DLD1 (cell line): ENCODE measurements around the gene MEPE.

ENCODE experiments used
- in situ Hi-C: cut with HindIII; loops from 2 replicates; pipeline ENCODE4 v1.10.0; 2017; ENCODE audit warnings: low sequenced_read_pairs

The MEPE gene

DNA sequence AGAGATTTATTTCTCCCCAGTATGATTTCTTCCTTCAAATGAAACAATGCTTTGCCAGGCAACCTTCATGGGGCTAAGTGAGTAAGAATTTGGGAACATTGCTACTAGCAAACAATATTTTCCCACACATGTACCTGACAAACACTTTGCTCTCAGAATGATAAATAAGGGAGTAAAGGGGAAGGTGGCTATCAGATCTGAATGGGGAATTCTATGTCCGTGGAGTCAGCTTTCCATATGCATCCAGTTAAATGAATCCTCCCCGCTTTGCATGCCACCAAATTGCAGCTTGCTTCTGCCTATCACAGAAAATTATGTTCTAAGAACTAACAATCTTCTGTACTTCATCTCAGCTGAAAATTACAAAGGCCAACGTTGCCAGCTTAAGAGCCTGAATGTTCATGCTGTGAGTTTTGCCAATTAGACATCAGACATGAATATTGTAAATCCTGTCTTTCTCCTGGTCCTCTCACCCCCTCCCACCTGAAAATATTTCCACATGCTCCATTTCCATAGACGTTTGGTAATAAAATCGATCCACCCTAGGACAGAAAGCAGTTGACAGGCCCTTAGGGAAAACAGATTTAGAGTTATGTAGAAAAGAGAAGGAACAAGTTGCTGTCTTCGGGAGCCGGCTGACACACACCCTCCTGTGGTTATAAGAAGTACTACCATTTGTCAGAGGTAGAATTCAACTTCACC lies 6.3 kb downstream of the MEPE start:
- in situ Hi-C loops: loop anchor here (25.0 kb wide), 2 partner anchors 152 to 302 kb away; partner anchors contain the start of gene SPARCL1

DNA sequence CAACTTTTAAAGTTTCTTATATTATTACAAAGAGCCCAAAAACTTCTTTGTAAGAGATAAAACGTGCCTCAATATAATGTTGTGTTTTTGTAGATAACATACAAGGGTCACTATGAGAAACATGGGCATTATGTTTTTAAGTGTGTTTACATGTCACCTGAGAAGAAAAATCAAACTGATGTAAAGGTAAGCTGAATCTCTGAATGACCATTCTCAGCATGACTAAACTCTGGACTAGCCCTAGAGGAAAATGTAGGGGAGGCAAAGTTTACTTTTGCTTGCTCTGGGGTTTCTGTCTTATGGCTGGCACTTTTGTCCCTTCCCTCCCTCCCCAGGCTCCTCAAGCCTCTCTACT lies 6.8 kb downstream of the MEPE start:
- in situ Hi-C loops: loop anchor here (25.0 kb wide), 2 partner anchors 152 to 302 kb away; partner anchors contain the start of gene SPARCL1

- in situ Hi-C loops: loop anchor here (25.0 kb wide), 2 partner anchors 153 to 303 kb away; partner anchors contain the start of gene SPARCL1
Measured at GRCh38 chr4:87840149-87840548, 7.4 kb downstream of the MEPE start.

DNA sequence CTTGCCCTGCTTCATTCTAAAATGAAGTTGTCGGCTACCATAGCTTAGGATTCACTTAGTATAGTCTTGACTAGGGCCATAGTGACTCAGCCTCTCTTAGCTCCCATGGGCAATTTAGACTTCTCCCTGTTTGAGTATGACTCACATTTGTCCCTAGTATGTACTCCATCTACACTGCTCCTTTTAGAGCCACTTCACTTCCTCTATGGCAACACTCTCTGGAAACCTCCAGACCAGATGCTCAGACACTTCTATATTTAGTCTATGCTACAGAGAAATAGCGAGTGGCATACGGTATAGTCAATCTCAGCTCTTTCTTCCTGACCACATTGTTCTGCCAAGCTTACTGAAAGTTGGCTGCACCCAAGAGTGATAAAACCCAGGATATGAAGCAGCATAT lies 11.2 kb downstream of the MEPE start:
- in situ Hi-C loops: loop anchor here (25.0 kb wide), 2 partner anchors 157 to 307 kb away; partner anchors contain the start of gene SPARCL1

- in situ Hi-C loops: loop anchor here (25.0 kb wide), 2 partner anchors 157 to 307 kb away; partner anchors contain the start of gene SPARCL1
Measured at GRCh38 chr4:87844452-87844851, 11.7 kb downstream of the MEPE start.

DNA sequence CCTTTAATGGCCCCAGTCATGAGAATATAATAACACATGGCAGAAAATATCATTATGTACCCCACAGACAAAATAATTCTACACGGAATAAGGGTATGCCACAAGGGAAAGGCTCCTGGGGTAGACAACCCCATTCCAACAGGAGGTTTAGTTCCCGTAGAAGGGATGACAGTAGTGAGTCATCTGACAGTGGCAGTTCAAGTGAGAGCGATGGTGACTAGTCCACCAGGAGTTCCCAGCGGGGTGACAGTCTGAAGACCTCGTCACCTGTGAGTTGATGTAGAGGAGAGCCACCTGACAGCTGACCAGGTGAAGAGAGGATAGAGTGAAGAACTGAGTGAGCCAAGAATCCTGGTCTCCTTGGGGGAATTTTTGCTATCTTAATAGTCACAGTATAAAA lies 13.5 kb downstream of the MEPE start:
- in situ Hi-C loops: loop anchor here (25.0 kb wide), 2 partner anchors 159 to 309 kb away; partner anchors contain the start of gene SPARCL1

GRCh38 chr4:87848622-87849351 lies 16.0 kb downstream of the MEPE start:
- in situ Hi-C loops: loop anchor here (25.0 kb wide), 2 partner anchors 161 to 311 kb away; partner anchors contain the start of gene SPARCL1

GRCh38 chr4:87849612-87850011 lies 16.8 kb downstream of the MEPE start:
- in situ Hi-C loops: loop anchor here (25.0 kb wide), 3 partner anchors 113 to 312 kb away; partner anchors contain the start of gene SPARCL1

- in situ Hi-C loops: loop anchor here (25.0 kb wide), 1 partner anchor 111 kb away; no protein-coding TSS in a partner anchor
Measured at GRCh38 chr4:87851332-87851731, 18.6 kb downstream of the MEPE start.

- in situ Hi-C loops: loop anchor here (25.0 kb wide), 1 partner anchor 110 kb away; no protein-coding TSS in a partner anchor
Measured at GRCh38 chr4:87851953-87852352, 19.2 kb downstream of the MEPE start.

- in situ Hi-C loops: loop anchor here (25.0 kb wide), 1 partner anchor 109 kb away; no protein-coding TSS in a partner anchor
Measured at GRCh38 chr4:87853108-87853507, 20.3 kb downstream of the MEPE start.

GRCh38 chr4:87853891-87854290 lies 21.1 kb downstream of the MEPE start:
- in situ Hi-C loops: loop anchor here (25.0 kb wide), 1 partner anchor 108 kb away; no protein-coding TSS in a partner anchor

GRCh38 chr4:87855559-87855958 lies 22.8 kb downstream of the MEPE start:
- in situ Hi-C loops: loop anchor here (25.0 kb wide), 1 partner anchor 107 kb away; no protein-coding TSS in a partner anchor

DNA sequence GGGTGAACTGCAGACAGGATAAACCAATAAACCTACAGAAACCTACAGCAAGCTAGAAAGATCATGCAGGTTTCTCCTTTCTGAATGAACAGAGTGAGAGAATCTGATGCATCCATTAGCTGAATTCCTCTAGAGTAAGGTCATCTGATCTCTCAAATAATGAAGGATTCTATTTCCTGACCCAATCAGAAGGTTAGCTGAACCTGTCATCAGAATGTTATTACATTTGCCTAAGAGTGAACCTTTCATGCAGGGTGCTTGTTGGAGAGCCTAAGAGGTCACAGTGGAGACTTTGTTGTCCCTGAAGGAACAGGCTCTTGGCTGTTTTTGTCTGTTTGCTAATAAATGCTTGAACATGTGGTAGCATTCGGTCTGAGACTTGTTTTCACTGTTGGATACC lies 24.0 kb downstream of the MEPE start:
- in situ Hi-C loops: loop anchor here (25.0 kb wide), 1 partner anchor 105 kb away; no protein-coding TSS in a partner anchor

DNA sequence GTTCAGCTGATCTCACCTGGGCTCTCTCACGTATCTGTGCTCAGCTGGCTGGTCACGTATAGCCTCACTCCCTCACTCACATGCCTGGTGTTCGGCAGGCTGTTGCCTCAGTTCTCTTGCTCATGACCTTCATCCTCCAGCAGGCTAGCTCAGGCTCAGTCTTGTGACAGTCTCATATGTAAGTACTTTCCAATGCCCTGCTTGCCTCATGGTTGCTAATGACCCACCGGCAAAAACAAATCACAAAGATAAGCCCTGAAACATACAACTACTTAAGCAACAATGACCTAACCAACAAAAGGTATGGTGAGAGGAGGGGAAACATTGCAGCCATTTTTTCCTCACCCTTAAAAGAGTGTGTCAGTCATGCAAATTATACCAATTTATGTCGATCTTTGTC lies 25.0 kb downstream of the MEPE start:
- in situ Hi-C loops: loop anchor here (25.0 kb wide), 1 partner anchor 105 kb away; no protein-coding TSS in a partner anchor

GRCh38 chr4:87862236-87862635 lies 29.5 kb downstream of the MEPE start:
- in situ Hi-C loops: loop anchor here (25.0 kb wide), 1 partner anchor 100 kb away; no protein-coding TSS in a partner anchor

DNA sequence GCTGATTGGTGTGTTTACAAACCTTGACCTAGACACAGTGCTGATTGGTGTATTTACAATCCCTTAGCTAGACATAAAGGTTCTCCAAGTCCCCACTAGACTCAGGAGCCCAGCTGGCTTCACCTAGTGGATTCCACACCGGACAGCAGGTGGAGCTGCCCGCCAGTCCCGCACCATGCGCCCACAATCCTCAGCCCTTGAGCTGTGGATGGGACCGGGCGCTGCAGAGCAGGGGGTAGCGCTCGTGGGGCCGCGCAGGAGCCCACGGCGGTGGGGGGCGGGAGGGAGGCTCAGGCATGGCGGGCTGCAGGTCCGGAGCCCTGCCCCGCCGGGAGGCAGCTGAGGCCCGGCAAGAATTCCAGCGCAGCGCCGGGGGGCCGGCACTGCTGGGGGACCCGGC lies 30.7 kb downstream of the MEPE start:
- in situ Hi-C loops: loop anchor here (25.0 kb wide), 1 partner anchor 99 kb away; no protein-coding TSS in a partner anchor

GRCh38 chr4:87864321-87864720 lies 31.6 kb downstream of the MEPE start:
- in situ Hi-C loops: loop anchor here (25.0 kb wide), 1 partner anchor 98 kb away; no protein-coding TSS in a partner anchor

GRCh38 chr4:87865288-87865687 lies 32.5 kb downstream of the MEPE start:
- in situ Hi-C loops: loop anchor here (25.0 kb wide), 1 partner anchor 97 kb away; no protein-coding TSS in a partner anchor

GRCh38 chr4:87865960-87866598 lies 33.3 kb downstream of the MEPE start:
- in situ Hi-C loops: loop anchor here (25.0 kb wide), 1 partner anchor 96 kb away; no protein-coding TSS in a partner anchor
